Hepatocyte (in vitro differentiated cells): ENCODE data around the gene PTPRN2.
A peak's percentile ranks its signal among the peaks of the same experiment; 100 is the strongest.

Experiments used
- CTCF ChIP-seq: fragments of 200-600 bp; sonication (generic); IDR thresholded peaks from 2 replicates; pipeline ENCODE4 v1.5.1; 2016; ENCODE audit warnings: antibody characterized with exemption, mild to moderate bottlenecking; ENCODE audit not compliant: poor library complexity
- EZH2 ChIP-seq: fragments of 200-600 bp; sonication (generic); IDR thresholded peaks from 2 replicates; pipeline ENCODE4 v1.6.1; 2016; ENCODE audit warnings: antibody characterized with exemption, mild to moderate bottlenecking, borderline replicate concordance
- EZH2phosphoT487 ChIP-seq: fragments of 200-600 bp; sonication (generic); IDR thresholded peaks from one replicate; pipeline ENCODE4 v1.6.1; 2018; ENCODE audit warnings: antibody characterized with exemption, mild to moderate bottlenecking, low read depth, moderate library complexity; ENCODE audit not compliant: unreplicated experiment, severe bottlenecking

DNA sequence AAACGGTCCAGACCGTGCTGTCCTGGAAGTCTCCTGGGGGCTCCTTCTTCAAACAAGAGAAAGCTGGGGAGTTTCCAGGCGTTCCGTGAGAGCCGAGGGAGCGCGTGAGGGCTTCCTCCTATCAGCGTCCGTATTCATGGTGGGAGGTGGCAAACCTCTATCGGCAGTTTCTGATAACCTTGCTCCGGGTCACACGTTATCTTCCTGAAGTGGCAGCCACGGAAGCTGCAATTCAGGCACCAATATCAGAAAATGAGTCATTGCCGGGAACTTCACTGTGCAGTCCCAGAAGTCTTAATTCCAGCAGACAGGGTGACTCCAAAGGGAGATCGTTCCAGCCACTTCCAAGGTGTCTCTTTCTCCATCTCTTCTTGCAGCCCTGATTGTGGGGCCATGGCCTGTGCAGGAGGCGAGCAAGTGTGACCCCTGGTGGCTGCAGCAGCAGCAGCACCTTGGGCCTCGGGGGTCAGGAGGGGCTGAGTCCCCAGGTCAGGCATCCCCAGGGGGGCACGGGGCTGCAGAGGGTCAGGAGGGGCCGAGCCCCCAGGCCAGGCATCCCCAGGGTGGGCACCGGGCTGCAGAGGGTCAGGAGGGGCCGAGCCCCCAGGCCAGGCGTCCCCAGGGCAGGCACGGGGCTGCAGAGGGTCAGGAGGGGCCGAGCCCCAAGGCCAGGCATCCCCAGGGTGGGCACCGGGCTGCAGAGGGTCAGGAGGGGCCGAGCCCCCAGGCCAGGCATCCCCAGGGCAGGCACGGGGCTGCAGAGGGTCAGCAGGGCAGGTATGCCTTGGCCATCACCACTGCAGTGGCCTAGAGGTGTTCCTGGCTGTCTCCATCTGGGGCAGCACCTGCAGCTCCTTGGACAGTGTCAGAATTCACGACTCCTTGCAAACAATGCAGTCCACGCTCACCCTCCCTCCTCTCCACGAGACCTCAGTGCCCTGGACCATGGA, 712.1 kb downstream of the PTPRN2 start:
- peak; percentile 69 for TF ChIP-seq CTCF
- TF ChIP-seq EZH2 = no peak
- TF ChIP-seq EZH2phosphoT487 = peak; percentile 82
